Activated CD8-positive, alpha-beta memory T cell treated with anti-CD3 and anti-CD28 coated beads, Interleukin-2, amount 50 U/mL, for 24 hours (primary cell): ENCODE measurements around the gene TBPL1.

Experiments
- DNase-seq: peaks from one replicate; pipeline ENCODE4 v3.0.0-alpha.2; 2020; ENCODE audit errors: extremely low read depth

Gene TBPL1

GRCh38 chr6:134007077-134007476 lies 54.1 kb downstream of the TBPL1 start:
- no peak for DNase-seq

- no peak for DNase-seq
These were observed 56.9 kb downstream of the TBPL1 start for GRCh38 chr6:134009876-134010275.

- DNase-seq = no peak
These were observed 57.4 kb downstream of the TBPL1 start for GRCh38 chr6:134010400-134010799.

GRCh38 chr6:134010974-134011373 lies 58.0 kb downstream of the TBPL1 start:
- DNase-seq = no peak

GRCh38 chr6:134014588-134015137 lies 61.6 kb downstream of the TBPL1 start:
- no peak for DNase-seq

GRCh38 chr6:134015719-134016557 lies 62.9 kb downstream of the TBPL1 start:
- DNase-seq = no peak

- DNase-seq = no peak
These were observed 63.5 kb downstream of the TBPL1 start for GRCh38 chr6:134016558-134016814.

GRCh38 chr6:134020071-134020470 lies 67.0 kb downstream of the TBPL1 start:
- no peak for DNase-seq

GRCh38 chr6:134020543-134020942 lies 67.5 kb downstream of the TBPL1 start:
- DNase-seq = no peak

- DNase-seq = no peak
These were observed 67.9 kb downstream of the TBPL1 start for GRCh38 chr6:134020968-134021367.

GRCh38 chr6:134021396-134022122 lies 68.5 kb downstream of the TBPL1 start:
- DNase-seq = no peak

- no peak for DNase-seq
These were observed 69.6 kb downstream of the TBPL1 start for GRCh38 chr6:134022650-134023049.

GRCh38 chr6:134026597-134026996 lies 73.6 kb downstream of the TBPL1 start:
- DNase-seq = no peak

GRCh38 chr6:134028438-134028837 lies 75.4 kb downstream of the TBPL1 start:
- no peak for DNase-seq

GRCh38 chr6:134029495-134030455 lies 76.8 kb downstream of the TBPL1 start:
- no peak for DNase-seq

- DNase-seq = no peak
These were observed 78.8 kb downstream of the TBPL1 start for GRCh38 chr6:134031696-134032255.

GRCh38 chr6:134034478-134034877 lies 81.5 kb downstream of the TBPL1 start:
- DNase-seq = no peak

- DNase-seq = no peak
These were observed 82.2 kb downstream of the TBPL1 start for GRCh38 chr6:134034961-134035822.

GRCh38 chr6:134035823-134036296 lies 82.8 kb downstream of the TBPL1 start:
- DNase-seq = no peak

- no peak for DNase-seq
These were observed 86.1 kb downstream of the TBPL1 start for GRCh38 chr6:134039116-134039515.
